ENCODE data around the gene IL17D.
A peak's percentile ranks its signal among the peaks of the same experiment; 100 is the strongest.
"Not testable (repeated sequence)": the region's sequence is repeated elsewhere in the genome, so short reads cannot be mapped to it uniquely, and the experiment has no call there.

Gene IL17D, protein sequence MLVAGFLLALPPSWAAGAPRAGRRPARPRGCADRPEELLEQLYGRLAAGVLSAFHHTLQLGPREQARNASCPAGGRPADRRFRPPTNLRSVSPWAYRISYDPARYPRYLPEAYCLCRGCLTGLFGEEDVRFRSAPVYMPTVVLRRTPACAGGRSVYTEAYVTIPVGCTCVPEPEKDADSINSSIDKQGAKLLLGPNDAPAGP
- total RNA-seq = 0 to 0.13 reads per million in 2 donors

DNA sequence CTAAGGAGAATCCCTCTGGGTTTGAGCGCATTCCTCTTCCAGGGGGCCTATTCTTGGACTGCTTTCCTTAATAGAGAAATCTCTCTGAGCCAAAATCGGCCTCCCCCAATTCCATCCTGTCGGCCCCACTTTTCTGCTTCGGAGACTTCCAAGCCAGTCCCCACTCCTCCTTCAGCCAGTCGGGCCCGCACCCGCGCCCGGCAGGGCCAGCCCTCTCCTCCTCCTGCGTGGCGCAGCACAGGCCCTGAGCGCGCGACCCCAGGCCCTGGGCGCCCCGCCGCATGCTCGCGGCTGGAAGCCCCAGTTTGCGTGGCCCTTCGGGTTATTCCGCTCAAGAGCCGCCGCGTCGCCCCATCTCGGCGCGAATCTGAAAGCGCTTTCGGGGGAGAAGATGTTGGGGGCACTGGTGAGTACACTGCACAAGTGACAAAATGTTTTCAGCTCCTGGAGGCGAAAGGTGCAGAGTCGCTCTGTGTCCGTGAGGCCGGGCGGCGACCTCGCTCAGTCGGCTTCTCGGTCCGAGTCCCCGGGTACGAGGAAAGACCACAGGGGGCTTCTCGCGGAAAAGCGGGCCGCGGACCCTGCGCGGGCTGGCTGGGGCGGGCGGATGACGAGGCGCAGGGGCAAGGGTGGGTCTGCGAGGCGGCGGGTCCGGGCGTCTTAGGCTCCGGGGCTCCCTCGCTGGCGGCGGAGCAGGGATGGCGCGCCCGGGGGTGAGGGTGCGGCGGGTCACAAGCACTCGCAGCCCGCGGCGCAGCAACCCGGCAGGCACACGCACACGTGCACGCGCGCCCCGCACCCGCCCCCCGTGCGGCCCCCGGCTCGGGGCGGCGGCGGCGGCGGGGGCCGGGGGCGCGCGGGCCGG is at the start of gene IL17D:
IL17D (plus strand) TSS at position 785 of the 865 bp plus-strand sequence. CDS start 303 bp downstream, outside the sequence.
- DNase-seq = peak in 3 of 5 experiments; percentile 14 to 55 (median 15)

DNA sequence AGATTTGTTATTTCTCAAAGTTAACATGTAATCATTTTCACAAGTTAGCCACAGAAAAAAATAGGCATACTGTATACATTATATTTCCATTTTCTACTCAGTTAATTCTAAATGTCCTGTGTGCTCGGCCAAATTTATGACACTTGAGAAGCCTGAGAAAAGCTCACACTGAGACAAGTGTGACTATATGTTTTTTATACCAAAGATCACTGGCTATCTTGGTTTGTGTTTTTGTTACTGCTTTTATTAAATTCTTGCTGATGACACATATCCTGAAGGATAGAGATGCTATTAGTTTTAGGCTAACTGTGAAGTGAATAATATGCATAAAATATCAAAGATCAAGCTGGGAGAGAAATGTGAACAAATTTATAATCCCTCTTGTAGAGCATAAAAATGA is 49.3 kb upstream of the IL17D start:
- DNase-seq = no peak

DNA sequence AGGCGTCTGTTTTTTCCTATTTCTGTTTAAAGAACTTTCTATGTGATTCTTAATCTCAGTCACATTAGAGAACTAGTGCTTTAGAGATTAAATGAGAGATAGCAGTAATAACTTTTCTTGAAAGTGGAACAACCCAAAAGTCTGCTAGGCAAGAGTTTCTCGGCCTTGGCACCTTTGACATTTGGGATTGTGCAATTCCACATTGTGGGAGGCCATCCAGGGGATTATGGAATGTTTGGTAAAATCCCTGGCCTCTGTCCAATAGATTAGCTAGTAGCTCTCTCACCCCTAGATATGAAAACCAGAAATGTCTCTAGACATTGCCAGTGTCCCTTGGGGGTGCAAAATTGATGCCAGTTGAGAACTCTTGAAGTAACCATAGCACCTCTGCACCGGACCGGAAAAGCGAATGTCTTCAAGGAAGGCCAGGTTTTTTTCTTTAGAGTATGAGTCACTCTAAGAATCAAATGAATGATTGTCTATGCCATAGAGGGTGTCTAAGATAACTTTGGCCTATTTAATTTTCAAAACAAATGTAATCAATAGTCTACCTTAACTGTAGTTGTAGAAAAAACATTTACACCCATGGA is 45.0 kb upstream of the IL17D start:
- DNase-seq = no peak

DNA sequence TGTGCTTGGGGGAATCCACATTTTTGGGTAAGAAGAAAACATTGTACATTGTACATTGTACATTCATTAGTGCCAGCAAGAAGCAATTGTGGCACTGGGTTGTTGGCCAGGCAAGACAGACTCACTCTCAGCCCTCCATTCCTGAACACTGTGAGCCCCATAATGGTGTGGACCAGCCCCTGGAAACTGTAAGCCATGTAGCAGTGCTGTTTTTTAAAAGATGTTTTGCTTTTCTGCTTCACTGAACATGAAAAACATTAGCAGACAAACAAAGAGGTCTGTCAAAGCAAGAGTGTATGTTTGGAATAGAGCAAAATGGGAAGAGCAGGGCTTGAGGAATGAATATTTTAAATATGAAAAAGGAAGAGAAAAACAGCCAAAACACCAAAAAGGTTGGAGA is 39.1 kb upstream of the IL17D start:
- no peak for DNase-seq

DNA sequence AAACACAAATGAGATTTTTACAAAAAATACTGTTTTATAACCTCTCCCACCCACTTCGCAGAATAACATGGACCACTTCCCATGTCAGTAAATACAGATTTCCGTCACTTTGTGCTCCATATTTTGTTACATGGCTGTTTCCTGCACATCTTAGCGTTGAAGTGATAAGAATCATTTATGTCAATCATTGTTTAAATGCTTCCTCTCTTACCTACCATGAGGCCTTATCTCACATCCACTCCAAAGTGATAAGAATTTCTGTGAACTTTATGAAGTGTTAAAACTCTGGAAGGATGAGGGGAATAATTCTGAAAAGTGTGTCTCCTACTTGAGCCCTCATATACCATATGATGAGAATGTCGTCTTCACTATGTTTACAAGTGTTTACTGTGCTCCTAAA is 36.6 kb upstream of the IL17D start:
- DNase-seq = no peak

DNA sequence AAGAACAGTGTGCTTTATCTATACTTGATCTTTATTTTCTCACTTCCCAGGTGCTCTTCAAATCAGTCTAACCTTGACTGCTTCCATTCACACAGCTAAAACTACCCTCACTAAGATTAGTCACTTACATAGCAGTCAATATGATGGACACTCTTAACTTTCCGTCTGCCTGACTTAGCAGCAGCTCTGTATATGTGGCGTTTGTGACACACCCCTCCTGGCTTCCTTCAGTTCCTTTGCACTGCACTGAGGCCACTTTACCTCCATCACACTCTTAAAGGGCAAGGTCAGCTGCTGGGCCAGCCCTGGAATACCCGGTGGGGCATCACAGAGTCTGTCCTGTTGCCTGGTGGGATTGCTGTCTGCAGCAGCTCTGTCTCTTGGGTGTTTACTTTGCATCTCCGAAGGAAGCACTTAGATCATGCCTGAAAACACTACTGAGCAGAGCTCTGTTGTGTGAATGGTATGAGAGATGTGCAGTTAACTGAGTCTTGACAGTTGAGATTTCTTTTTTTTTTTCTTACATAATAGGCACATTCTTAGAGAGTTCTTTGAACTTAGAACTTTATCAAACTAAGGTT is 35.6 kb upstream of the IL17D start:
- DNase-seq = no peak

DNA sequence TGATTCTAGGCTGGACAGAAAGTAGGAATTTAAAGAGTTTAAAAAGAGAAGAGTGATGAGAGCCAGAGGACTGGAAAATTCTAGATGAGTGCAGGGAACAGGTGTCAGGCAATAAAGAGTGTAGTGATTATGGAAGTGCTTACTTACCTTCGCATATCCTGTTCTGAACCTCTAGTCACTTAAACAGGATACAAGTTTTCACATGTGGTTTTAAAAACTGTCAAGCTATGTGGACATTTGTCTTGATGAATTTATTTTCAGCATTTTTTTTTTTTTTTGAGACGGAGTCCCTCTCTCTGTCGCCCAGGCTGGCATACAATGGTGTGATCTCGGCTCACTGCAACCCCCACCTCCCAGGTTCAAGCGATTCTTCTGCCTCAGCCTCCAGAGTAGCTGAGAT is 34.3 kb upstream of the IL17D start:
- DNase-seq = peak in 2 of 5 experiments; percentile 8 to 25

DNA sequence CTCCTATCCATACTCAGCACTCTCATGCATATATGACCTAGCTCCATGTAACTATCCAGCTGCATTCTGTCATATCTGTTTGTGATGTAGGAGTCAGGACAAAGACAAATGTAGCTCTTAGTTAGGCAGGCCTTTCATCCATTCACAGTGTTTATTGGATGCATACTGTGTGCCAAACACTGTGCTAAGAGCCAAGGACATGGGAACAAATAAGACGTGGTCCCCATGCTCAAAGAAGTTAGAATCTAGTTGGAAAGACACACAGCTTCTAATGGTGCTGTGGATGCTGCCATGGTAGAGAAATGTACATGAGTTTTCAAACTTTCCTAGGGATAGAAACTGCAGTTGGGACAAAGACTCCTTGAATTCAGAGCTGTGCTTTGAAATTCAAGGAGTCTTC is 31.7 kb upstream of the IL17D start:
- DNase-seq = no peak

DNA sequence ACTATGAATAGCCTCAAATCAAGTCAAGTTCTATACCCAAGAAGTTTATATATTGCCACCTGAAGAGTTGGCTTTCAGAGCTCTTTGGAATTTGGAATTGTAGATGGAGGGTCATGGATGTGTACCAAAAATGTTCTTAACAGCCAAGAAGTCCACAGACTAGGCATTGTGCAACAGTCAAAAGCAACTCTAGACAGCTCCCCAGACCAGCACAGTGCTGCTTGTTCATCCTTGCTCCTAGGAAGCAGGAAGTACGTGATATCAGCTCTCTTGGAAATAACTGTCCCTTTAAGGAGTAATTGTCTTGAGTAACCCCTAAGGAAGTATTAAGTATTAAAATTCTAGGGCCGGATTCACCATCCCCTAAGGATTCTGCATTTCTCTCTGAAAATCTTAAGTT is 30.7 kb upstream of the IL17D start:
- no peak for DNase-seq

DNA sequence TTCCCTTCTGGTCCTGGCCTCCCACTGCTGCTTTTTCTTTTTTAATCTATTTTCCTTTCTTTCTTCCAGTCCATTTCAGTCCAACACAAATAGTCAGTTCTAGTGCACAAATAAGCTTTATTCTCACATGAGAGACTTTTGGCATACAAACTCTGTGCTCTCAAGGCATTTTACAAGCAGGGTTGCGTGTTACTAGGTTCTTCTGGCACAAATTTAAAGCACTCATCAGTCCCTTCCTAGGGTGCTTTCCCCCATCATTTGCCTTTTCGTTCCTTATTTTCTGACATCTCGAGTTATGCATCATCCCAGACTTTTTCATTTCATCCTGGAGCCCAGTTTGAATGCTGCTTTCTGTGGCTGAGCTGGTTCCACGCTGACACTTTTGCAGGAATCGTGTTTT is 29.8 kb upstream of the IL17D start:
- DNase-seq = no peak

DNA sequence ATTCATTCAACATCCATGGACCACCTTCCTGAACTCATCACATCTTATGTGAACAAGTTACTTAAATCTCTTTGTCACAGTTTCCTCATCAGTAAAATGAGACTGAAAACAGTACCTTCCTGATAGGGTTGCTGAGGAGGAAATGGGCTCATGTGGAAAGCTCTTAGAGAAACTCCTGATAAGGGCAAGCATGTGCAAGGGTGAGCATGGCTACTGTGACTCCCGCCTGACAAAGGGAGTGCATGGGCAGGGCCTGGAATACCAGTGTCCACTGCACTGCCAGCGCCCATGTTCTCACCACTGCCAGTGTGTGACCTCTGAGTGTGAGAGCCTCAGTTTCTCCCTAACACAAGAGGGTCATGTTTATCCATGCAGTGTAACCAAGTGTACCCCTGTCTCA is 27.3 kb upstream of the IL17D start:
- DNase-seq = no peak

DNA sequence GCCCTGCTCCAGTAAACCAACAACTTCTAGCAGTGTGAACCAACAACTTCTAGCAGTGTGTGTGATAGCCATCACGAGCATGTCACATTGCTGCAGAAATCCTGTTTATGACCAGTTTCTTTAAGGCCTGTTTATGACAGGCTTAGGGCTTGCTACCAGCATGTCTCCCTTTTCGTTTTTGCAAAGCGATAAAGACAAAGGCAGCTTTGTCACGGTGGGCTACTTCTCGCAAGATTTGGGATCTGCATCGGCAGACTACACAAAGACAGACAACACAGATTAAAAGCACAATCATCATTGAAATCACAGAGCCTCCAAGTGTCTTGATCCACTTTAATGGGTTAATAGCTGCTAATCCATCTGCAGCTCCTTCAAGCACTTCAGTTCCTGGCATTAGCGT is 24.9 kb upstream of the IL17D start:
- DNase-seq = not testable (repeated sequence)

DNA sequence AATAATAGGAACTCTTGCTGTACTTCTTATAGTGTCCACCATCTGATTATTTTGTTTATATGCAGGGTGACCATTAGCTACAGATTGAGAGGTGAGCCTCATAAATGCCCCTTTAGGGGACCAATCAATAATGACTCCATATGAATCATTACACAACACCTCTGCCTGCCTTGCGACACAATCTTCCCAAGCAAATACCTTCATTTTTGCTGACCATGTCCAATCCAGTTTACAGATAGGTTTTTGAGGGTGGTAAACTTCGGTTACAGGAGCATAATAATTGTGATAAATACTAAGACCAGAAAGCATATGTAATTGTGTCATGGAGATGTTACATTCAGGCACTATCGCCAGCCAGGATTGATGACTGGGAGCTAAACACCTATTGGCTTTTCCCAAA is 23.6 kb upstream of the IL17D start:
- no peak for DNase-seq

DNA sequence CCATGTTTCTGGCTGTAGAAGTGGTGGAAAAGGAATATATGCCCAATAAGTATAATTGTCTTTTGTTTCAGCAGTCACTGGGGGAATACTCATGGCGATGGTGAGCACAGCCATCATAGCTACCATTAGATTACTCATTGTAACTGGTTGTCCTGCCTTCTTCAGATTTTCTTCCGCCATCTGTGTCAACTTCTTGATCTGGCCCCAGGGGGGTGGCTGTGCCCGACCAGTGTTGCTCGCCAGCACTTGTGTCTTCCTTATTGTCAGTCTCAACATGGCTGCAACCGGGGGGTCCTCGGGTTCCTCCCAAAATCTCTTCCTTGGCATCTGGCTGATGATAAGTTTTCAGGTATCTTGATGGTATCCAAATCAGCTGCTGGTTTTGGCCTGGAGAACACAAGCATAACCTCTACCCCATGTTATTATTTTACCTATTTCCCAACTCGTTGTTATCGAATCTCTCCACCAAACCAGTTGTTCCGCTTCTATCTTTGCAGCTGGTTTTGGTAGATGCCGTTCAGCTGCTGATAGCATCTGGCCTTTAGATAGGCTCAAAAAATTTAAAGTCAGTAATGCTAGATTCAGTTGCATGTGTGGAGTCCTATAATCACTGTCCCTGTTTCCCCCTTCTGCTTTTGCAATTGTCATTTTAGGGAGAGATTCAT is 23.0 kb upstream of the IL17D start:
- DNase-seq = no peak

DNA sequence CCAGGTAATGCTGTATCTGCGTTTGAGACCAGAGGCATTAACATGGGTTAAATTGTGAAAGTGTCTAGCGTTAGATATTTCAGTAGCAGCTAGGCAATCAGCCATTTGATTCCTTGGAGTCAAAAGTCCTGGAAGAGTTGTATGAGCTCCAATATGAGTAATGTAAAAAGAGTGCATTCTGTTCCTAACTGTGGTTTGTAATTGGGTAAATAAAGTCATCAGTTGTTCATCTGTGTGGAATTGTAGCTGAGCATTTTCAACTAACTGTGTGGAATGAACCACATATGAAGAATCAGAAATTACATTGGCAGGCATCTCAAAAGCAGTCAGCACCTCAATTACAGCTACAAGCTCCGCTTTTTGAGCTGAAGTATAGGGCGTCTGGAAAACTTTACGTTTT is 22.0 kb upstream of the IL17D start:
- DNase-seq = not testable (repeated sequence)

DNA sequence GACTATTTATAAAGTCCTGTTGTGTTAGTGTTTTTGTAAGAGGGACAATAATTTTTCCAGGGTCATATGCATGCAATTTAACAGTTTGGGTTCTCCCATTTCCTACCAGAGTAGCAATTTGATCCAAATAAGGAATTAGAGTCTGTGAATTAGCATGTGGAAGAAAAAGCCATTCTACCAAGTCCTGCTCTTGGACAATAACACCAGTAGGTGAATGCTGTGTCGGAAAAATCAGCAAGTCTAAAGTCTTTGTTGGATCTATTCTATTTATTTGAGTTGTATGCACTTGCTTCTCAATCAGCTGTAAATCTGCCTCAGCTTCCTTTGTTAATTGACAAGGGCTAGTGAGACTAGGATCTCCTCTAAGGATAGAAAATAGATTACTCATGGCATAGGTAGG is 21.4 kb upstream of the IL17D start:
- DNase-seq = no peak

DNA sequence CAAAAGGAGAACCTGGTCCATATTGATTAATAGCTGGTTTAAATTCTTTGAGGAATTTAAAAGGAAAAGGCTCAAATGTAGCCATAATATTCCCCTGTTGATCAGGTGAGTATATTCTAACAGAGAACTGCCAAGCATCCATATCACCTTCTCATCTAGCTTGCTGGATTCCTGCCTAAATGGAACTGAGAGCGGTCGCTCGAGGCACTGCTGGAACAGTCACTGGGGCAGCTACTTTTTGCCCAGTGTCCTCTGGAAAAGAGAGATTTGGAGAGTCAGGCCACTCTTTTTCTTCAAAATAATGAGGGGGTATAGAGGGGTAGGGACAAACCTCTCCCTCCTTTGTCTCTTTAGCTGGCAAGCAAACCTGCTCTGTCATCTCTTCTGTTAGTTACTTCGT is 19.5 kb upstream of the IL17D start:
- no peak for DNase-seq

DNA sequence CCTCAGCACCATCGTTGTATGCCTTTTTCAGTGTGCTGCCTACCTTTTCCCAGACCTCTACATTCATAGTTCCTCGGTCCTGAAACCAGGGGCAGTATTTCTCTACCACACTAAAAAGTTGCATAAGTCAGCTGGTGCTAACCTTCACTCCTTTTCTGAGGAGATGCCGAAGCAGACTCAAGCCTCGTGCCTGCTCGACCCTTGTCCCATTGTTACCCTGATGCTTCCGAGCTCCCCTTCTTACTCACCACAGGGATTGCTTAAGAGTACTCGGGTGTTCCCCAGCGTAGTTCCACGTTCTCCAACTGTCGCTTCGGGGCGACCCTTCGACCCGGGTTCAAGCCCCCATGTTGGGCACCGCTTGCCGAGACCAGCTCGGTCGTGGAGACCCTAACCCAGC is 19.0 kb upstream of the IL17D start:
- DNase-seq = no peak

DNA sequence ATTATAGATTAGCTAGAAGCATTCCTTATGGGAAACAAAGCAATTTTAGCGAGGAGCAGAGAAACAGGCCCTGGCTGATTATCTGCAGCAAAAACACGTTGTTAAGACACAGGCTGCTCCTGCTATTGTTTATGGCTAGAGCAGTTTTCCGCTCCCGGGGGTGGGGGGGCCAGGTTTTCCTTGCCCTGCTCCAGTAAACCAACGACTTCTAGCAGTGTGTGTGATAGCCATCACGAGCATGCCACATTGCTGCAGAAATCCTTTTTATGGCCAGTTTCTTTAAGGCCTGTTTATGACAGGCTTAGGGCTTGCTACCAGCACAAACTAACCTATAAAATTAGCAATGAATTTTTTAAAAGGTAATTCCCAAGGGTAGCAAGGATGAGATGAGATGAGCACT is 18.4 kb upstream of the IL17D start:
- DNase-seq = no peak

DNA sequence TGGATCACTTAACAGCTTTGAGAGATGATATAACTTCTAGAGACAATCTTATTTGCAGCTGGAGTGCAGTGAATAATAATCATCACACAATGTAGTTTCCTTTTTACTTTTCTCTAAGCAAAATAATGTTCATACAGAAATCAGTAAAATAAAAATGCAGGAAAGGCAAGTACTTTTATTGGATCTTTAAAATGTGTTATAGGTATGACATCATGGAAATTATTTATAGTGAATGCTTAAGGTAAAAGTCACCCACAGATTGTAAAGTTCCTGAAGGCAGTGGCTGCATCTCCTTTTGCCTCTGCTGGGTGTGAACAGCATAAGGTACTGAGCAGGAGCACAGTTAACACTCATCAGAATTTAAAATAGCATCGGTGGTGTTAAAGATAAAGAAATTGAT is 17.3 kb upstream of the IL17D start:
- DNase-seq = no peak

DNA sequence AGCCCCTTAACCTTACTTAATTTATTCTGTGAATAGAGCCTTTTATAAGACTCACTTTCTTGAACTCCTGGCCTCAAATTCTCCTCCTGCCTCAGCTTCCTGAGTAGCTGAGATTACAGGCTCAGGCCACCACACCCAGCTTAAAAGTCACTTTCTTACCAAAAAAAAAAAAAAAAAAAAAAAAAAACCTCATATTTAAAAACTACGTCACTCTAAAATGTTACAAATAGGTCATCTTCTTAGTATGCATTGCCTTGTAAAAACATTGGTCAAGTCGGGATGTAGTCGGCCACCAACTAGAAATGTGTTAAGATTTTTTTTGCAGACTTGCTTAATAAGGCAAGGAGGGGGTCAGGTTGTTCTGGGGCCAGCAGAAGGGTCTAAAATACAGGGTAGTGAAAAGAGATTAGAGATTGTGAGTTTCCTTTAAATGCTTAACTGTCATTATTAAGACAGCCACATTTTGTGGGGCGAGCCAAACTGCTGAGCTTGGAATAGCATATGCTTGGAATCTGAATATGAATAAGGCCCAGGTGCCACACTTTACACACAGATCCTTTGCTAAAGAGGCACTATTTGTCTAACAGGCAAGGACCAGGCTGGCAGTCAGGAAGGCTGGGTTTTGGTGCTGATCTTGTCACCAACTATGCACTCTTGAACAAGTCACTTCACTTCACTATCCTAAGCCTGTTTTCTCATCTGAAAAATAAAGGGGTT is 16.5 kb upstream of the IL17D start:
- DNase-seq = no peak

DNA sequence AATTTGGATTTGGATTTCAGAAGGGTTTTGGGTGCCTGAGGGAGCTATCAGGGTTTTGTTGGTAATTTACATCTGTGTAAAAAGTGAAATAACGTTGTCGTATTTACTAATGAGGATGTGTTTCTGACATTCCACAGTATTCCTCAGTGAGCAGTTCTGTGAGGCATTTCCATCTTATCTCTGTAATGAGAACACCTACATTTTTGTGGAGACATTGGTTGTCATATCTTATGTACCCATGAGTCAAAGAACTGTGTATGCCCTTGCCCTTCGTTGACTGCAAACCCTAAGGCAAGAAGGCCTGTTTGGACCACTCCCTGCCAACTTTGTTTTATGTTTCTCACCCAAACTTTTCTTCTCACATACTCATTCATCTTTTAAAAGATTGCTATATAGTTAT is 14.2 kb upstream of the IL17D start:
- no peak for DNase-seq

All from T-helper 2 cell (primary cell).